Suprapubic skin (tissue), 4 donors: ENCODE results near the gene OSBPL9.

Experiments used
- POLR2A ChIP-seq, 2 donors: fragments of 450-650 bp; IDR thresholded peaks; one replicate each; pipeline ENCODE4 v1.6.1; 2017; ENCODE audit warnings: antibody characterized with exemption in 2 of 2, mild to moderate bottlenecking in 2 of 2, moderate library complexity in 2 of 2
- POLR2AphosphoS5 ChIP-seq, 3 donors: sonication (generic); formaldehyde crosslinking; IDR thresholded peaks; one replicate each; pipeline ENCODE4 v1.6.1; 2017; ENCODE audit warnings: antibody characterized with exemption in 3 of 3
- TF ChIP-seq, protein P1 (sequence below), 2 donors: fragments of 200-600 bp in 1 of 2; fragments of 450-650 bp in 1 of 2; sonication (generic) in 1 of 2; IDR thresholded peaks; one replicate each; pipeline ENCODE4 v1.5.1; 2016 to 2019; ENCODE audit warnings: antibody characterized with exemption in 2 of 2, mild to moderate bottlenecking in 1 of 2, moderate library complexity in 1 of 2

DNA sequence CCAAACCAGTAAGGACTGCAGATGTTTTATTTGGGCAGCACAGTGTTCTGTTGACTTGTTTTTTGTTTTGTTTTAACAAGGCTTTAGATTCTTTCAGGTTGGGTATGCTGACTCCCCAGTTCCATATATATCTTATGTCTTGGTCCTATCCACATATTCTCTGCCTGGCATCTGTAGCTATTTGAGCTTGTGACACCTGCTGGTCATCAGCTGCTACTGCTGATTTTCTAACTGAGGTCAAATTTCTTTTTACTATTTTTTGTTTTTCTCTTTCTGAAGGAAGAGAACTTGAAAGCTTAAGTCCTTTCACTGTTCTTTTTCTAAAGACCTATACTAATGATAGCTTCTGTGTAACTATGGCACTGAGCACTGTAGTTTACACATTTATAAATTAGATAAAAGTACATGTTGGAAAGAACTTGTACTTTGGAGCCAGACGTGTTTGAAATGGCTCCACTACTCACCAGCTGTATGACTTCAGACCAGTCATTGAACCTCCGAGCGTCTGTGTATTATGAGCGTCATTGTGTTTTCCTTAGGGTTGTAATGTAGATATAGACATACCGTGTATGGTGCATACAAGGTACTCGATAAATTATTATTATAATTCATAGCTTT, 152.2 kb downstream of the OSBPL9 start:
- TF ChIP-seq POLR2AphosphoS5 (IDR thresholded peaks at IDR 0.05) (no peak), POLR2A (IDR thresholded peaks at IDR 0.05) (no peak)
- TF ChIP-seq, protein P1, sequence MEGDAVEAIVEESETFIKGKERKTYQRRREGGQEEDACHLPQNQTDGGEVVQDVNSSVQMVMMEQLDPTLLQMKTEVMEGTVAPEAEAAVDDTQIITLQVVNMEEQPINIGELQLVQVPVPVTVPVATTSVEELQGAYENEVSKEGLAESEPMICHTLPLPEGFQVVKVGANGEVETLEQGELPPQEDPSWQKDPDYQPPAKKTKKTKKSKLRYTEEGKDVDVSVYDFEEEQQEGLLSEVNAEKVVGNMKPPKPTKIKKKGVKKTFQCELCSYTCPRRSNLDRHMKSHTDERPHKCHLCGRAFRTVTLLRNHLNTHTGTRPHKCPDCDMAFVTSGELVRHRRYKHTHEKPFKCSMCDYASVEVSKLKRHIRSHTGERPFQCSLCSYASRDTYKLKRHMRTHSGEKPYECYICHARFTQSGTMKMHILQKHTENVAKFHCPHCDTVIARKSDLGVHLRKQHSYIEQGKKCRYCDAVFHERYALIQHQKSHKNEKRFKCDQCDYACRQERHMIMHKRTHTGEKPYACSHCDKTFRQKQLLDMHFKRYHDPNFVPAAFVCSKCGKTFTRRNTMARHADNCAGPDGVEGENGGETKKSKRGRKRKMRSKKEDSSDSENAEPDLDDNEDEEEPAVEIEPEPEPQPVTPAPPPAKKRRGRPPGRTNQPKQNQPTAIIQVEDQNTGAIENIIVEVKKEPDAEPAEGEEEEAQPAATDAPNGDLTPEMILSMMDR (IDR thresholded peaks at IDR 0.05) = peak; percentile 72 to 77
